Neural crest cell (in vitro differentiated cells): Measurements from ENCODE around the gene SMURF2. TPM values are rescaled to one million over a fixed set of nuclear protein-coding genes. Genes with fewer than 3 reads are reported as not detected.
"Not testable (repeated sequence)": the region's sequence is repeated elsewhere in the genome, so short reads cannot be mapped to it uniquely, and the experiment has no call there.

Experiments
- DNase-seq: peaks from one replicate; pipeline ENCODE4 v3.0.0; 2021; ENCODE audit warnings: low read depth, mixed read lengths, low spot score
- H3K27ac Mint-ChIP-seq: one replicate; pipeline ENCODE4 v1.8.0; 2021; ENCODE audit warnings: mild to moderate bottlenecking, mixed read lengths; ENCODE audit not compliant: unreplicated experiment
- H3K27me3 Mint-ChIP-seq: 2 replicates; pipeline ENCODE4 v1.8.0; 2021; ENCODE audit warnings: low read depth, mild to moderate bottlenecking, mixed read lengths
- H3K36me3 Mint-ChIP-seq: 2 replicates; pipeline ENCODE4 v1.8.0; 2021; ENCODE audit warnings: low read depth, mild to moderate bottlenecking, mixed read lengths
- H3K4me1 Mint-ChIP-seq: 2 replicates; pipeline ENCODE4 v1.8.0; 2021; ENCODE audit warnings: mixed read lengths
- H3K4me3 Mint-ChIP-seq: one replicate; pipeline ENCODE4 v1.8.0; 2021; ENCODE audit warnings: mild to moderate bottlenecking, mixed read lengths
- H3K9me3 Mint-ChIP-seq: 2 replicates; pipeline ENCODE4 v1.8.0; 2021; ENCODE audit warnings: mixed read lengths
- CTCF ChIP-seq: fragments of 200-600 bp; sonication (generic); conservative IDR thresholded peaks from 2 replicates; pipeline ENCODE4 v1.5.0; 2021; ENCODE audit warnings: antibody characterized with exemption, mild to moderate bottlenecking
- total RNA-seq: library from RNA; stranded (reverse); gene quantifications from 2 replicates; pipeline ENCODE4 v1.2.1, GENCODE V29; 2021

The SMURF2 gene
- total RNA-seq, 1 donor from 2014 or later, result 32.7 TPM

GRCh38 chr17:64580384-64581315, 81.5 kb downstream of the SMURF2 start:
- TF ChIP-seq CTCF, result no peak
- Mint-ChIP-seq H3K27ac (no peak overlapping the region), H3K9me3 (no peaks in the 10 kb centered on the region), H3K4me1 (no peaks in the 10 kb centered on the region), H3K27me3 (no peaks in the 10 kb centered on the region), H3K36me3 (peaks cover 20% of the 10 kb centered on the region), H3K4me3 (no peak overlapping the region)
- no peak for DNase-seq

- H3K27me3 Mint-ChIP-seq, result no peaks in the 10 kb centered on the region
Measured at GRCh38 chr17:64579917-64580316, 82.2 kb downstream of the SMURF2 start.

GRCh38 chr17:64577025-64577424, 85.1 kb downstream of the SMURF2 start:
- not testable (repeated sequence) for H3K9me3 Mint-ChIP-seq, H3K27me3 Mint-ChIP-seq, DNase-seq, H3K4me1 Mint-ChIP-seq, H3K27ac Mint-ChIP-seq, H3K4me3 Mint-ChIP-seq
- peaks cover 14% of the 10 kb centered on the region for H3K36me3 Mint-ChIP-seq

More at GRCh38 chr17:64579917-64580316, 82.2 kb downstream of the SMURF2 start:
- no peak for TF ChIP-seq CTCF
- Mint-ChIP-seq H3K27ac (no peak overlapping the region), H3K4me1 (no peaks in the 10 kb centered on the region), H3K9me3 (no peaks in the 10 kb centered on the region), H3K36me3 (peaks cover 20% of the 10 kb centered on the region), H3K4me3 (no peak overlapping the region)
- no peak for DNase-seq

GRCh38 chr17:64575431-64575830, 86.7 kb downstream of the SMURF2 start:
- no peak for DNase-seq
- Mint-ChIP-seq H3K27me3 (no peaks in the 10 kb centered on the region), H3K36me3 (peaks cover 8% of the 10 kb centered on the region), H3K27ac (no peak overlapping the region), H3K9me3 (no peaks in the 10 kb centered on the region), H3K4me3 (no peak overlapping the region), H3K4me1 (no peaks in the 10 kb centered on the region)
- TF ChIP-seq CTCF, result no peak

- H3K9me3 Mint-ChIP-seq, result no peaks in the 10 kb centered on the region
- H3K4me3 Mint-ChIP-seq, result no peak overlapping the region
- no peak for DNase-seq
- peaks cover 6% of the 10 kb centered on the region for H3K36me3 Mint-ChIP-seq
- no peaks in the 10 kb centered on the region for H3K27me3 Mint-ChIP-seq
- no peaks in the 10 kb centered on the region for H3K4me1 Mint-ChIP-seq
- no peak overlapping the region for H3K27ac Mint-ChIP-seq
- TF ChIP-seq CTCF, result no peak
Measured at GRCh38 chr17:64574646-64575045, 87.5 kb downstream of the SMURF2 start.

GRCh38 chr17:64573214-64573613, 88.9 kb downstream of the SMURF2 start:
- no peak for DNase-seq
- no peak overlapping the region for H3K27ac Mint-ChIP-seq
- H3K27me3 Mint-ChIP-seq, result no peaks in the 10 kb centered on the region
- H3K4me1 Mint-ChIP-seq, result no peaks in the 10 kb centered on the region
- peaks cover 6% of the 10 kb centered on the region for H3K36me3 Mint-ChIP-seq
- H3K4me3 Mint-ChIP-seq, result no peak overlapping the region
- TF ChIP-seq CTCF, result no peak
- H3K9me3 Mint-ChIP-seq, result no peaks in the 10 kb centered on the region
